SK-MEL-5 (cell line): Measurements from ENCODE around the gene DIAPH2. TPM values are rescaled to one million over a fixed set of nuclear protein-coding genes. Genes with fewer than 3 reads are reported as not detected.

Experiments
- DNase-seq: peaks from one replicate; pipeline ENCODE4 v3.0.0-alpha.2; 2016; ENCODE audit warnings: low read depth, low spot score
- in situ Hi-C: cut with HindIII; loops from 2 replicates; pipeline ENCODE4 v1.10.0; 2016; ENCODE audit warnings: low sequenced_read_pairs, high pct_unique_total_duplicates, low pct_unique_long_range_greater_than_20kb
- total RNA-seq: library from RNA; depleted of rRNA; stranded (reverse); fragments of >200 nt; shearing (Covaris generic); gene quantifications from 2 replicates; pipeline ENCODE4 v1.2.3, GENCODE V29; 2014

Gene DIAPH2
- total RNA-seq, 1 experiment from 2014 or later = 21.8 TPM

GRCh38 chrX:97490656-97491055 lies 806.0 kb downstream of the DIAPH2 start:
- no peak for DNase-seq
- in situ Hi-C loops = no loop called here

GRCh38 chrX:97494756-97495372 lies 810.2 kb downstream of the DIAPH2 start:
- in situ Hi-C loops = no loop called here

GRCh38 chrX:97498093-97498492 lies 813.5 kb downstream of the DIAPH2 start:
- no peak for DNase-seq
- in situ Hi-C loops = no loop called here

More at GRCh38 chrX:97494756-97495372, 810.2 kb downstream of the DIAPH2 start:
- no peak for DNase-seq

GRCh38 chrX:97504431-97504830 lies 819.8 kb downstream of the DIAPH2 start:
- in situ Hi-C loops = no loop called here
- DNase-seq = no peak

- in situ Hi-C loops = no loop called here
- no peak for DNase-seq
Observed at GRCh38 chrX:97517763-97518162, 833.1 kb downstream of the DIAPH2 start.

- in situ Hi-C loops = no loop called here
Observed at GRCh38 chrX:97522307-97522706, 837.7 kb downstream of the DIAPH2 start.

GRCh38 chrX:97524340-97524739 lies 839.7 kb downstream of the DIAPH2 start:
- in situ Hi-C loops = no loop called here
- DNase-seq = no peak

More at GRCh38 chrX:97522307-97522706, 837.7 kb downstream of the DIAPH2 start:
- DNase-seq = no peak

GRCh38 chrX:97524997-97525396 lies 840.4 kb downstream of the DIAPH2 start:
- DNase-seq = no peak
- in situ Hi-C loops = no loop called here

- DNase-seq = no peak
- in situ Hi-C loops = no loop called here
Observed at GRCh38 chrX:97525981-97526380, 841.3 kb downstream of the DIAPH2 start.

GRCh38 chrX:97527725-97528124 lies 843.1 kb downstream of the DIAPH2 start:
- DNase-seq = no peak
- in situ Hi-C loops = no loop called here

GRCh38 chrX:97529536-97530200 lies 845.0 kb downstream of the DIAPH2 start:
- in situ Hi-C loops = no loop called here
- DNase-seq = no peak

- DNase-seq = no peak
- in situ Hi-C loops = no loop called here
Observed at GRCh38 chrX:97531825-97532224, 847.2 kb downstream of the DIAPH2 start.

- no peak for DNase-seq
- in situ Hi-C loops = no loop called here
Observed at GRCh38 chrX:97538745-97539144, 854.1 kb downstream of the DIAPH2 start.

- no peak for DNase-seq
- in situ Hi-C loops = no loop called here
Observed at GRCh38 chrX:97539970-97540519, 855.4 kb downstream of the DIAPH2 start.

- peak; percentile 45 for DNase-seq
- in situ Hi-C loops = no loop called here
Observed at GRCh38 chrX:97547877-97548578, 863.4 kb downstream of the DIAPH2 start.

- in situ Hi-C loops = no loop called here
Observed at GRCh38 chrX:97551821-97552220, 867.2 kb downstream of the DIAPH2 start.

GRCh38 chrX:97553833-97554232 lies 869.2 kb downstream of the DIAPH2 start:
- no peak for DNase-seq
- in situ Hi-C loops = no loop called here

More at GRCh38 chrX:97551821-97552220, 867.2 kb downstream of the DIAPH2 start:
- no peak for DNase-seq

GRCh38 chrX:97556359-97556758 lies 871.7 kb downstream of the DIAPH2 start:
- in situ Hi-C loops = no loop called here
- DNase-seq = no peak
